Measurements from ENCODE around the gene GNPTAB. TPM values are rescaled to one million over a fixed set of nuclear protein-coding genes. Genes with fewer than 3 reads are reported as not detected.

Gene GNPTAB
- total and polyA plus RNA-seq, 11 donors, result 18.0 to 61.2 (median 44.9) TPM

DNA sequence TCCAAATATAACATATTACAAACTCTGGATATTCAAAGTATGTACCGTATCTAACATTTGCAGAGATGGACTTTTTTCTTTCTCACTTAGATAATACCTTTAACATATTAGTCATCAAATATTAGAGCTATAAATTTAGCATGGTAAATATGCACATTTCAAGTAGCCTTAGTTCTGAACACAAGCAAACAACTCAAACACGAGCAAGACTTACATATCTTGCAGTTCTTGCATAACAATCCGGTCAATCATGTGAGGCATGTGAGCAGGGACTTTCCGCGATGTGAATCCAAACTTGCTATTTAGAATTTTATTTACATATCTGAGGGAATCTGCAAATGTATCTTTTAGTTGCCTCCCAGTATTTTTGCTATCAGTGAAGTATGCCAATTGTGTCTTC, 69.4 kb downstream of the GNPTAB start:
- DNase-seq, result no peak
- Histone ChIP-seq H3K9me3 (no peaks in the 10 kb centered on the region), H3K27me3 (no peaks in the 10 kb centered on the region), H3K27ac (peak overlapping the region in 1 of 12 donors; percentile 43), H3K4me1 (peaks cover 0 to 26% (median 0%) of the 10 kb centered on the region in 12 donors), H3K36me3 (peaks cover 0 to 84% (median 52%) of the 10 kb centered on the region in 9 donors), H3K4me3 (no peak overlapping the region)
- no peak for TF ChIP-seq POLR2A (IDR thresholded peaks at IDR 0.05)
- TF ChIP-seq, protein P1, sequence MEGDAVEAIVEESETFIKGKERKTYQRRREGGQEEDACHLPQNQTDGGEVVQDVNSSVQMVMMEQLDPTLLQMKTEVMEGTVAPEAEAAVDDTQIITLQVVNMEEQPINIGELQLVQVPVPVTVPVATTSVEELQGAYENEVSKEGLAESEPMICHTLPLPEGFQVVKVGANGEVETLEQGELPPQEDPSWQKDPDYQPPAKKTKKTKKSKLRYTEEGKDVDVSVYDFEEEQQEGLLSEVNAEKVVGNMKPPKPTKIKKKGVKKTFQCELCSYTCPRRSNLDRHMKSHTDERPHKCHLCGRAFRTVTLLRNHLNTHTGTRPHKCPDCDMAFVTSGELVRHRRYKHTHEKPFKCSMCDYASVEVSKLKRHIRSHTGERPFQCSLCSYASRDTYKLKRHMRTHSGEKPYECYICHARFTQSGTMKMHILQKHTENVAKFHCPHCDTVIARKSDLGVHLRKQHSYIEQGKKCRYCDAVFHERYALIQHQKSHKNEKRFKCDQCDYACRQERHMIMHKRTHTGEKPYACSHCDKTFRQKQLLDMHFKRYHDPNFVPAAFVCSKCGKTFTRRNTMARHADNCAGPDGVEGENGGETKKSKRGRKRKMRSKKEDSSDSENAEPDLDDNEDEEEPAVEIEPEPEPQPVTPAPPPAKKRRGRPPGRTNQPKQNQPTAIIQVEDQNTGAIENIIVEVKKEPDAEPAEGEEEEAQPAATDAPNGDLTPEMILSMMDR (IDR thresholded peaks at IDR 0.05), result no peak
- 70 to 78% (median 74%) methylated on average over 5 of the region's 5 CpGs for WGBS, 4 donors
- no peak for ATAC-seq
- intact Hi-C loops (cut with DNase I), result loop anchor here in 2 of 10 donors (5.0 kb wide), 2 partner anchors 344 to 349 kb away; no protein-coding TSS in a partner anchor

DNA sequence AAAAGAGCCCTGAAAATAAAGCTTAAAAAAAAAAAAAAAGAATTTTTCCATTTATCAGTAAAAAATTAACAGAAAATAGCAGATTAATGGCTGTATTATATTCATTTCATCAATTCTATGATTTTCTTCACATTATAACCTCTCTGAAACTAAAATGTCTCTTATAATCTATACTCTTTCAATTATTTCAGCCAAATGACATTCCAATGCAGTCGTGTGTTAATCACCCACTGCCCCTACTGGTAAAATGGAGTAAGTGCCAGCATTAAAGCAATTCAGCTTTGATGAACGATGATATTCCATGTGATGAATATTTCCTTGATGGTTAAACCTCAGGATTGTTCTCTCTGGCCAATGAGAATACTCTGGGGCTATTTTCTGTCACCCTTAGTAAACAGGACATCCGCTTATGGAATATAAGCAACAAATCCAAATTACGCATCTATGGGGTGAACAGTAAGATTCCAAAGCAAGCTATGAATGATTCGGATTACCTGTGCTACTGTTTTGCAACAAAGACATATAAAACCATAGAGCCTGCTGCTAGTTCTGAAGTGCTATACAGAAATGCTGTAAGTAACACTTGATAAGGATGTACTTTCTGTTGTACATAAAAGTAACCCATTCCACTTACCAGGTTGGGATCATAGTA, 71.2 kb downstream of the GNPTAB start:
- H3K9me3 ChIP-seq, result no peaks in the 10 kb centered on the region
- DNase-seq, result no peak
- 66 to 70% (median 69%) methylated on average over 5 of the region's 5 CpGs for WGBS, 4 donors
- H3K36me3 ChIP-seq, result peaks cover 0 to 84% (median 56%) of the 10 kb centered on the region in 9 donors
- no peak overlapping the region for H3K27ac ChIP-seq
- no peaks in the 10 kb centered on the region for H3K27me3 ChIP-seq
- peaks cover 0 to 26% (median 0%) of the 10 kb centered on the region in 12 donors for H3K4me1 ChIP-seq
- H3K4me3 ChIP-seq, result no peak overlapping the region
- peak in 2 of 4 donors; percentile 30 to 38 for ATAC-seq
- TF ChIP-seq POLR2A (IDR thresholded peaks at IDR 0.05), result no peak
- TF ChIP-seq, protein P1 (IDR thresholded peaks at IDR 0.05), result peak; percentile 48 to 76 (median 66)
- intact Hi-C loops (cut with DNase I), result loop anchor here in 5 of 10 donors (5.0 to 10.0 kb wide), 6 partner anchors 85 to 355 kb away; partner anchors contain the start of gene ARL1 (in 1 of the 5)

DNA sequence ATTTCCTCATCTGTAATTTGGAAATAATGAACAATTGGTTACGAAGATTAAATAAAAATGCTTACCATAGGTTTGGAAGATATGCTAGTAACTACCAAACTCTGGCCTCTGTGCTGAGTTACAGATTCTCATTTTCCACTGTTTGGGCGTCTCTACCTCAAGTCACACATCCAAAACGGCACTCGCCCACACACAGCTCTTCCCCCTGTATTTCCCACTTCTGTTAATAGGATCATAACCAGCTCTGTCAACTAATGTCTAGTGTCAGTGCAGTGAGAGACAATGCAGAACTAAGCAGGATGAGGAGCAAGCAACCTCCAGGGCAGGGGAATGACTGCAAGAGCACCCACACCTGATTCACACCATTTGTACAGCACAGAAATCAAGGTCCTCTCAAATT, 80.6 kb downstream of the GNPTAB start:
- intact Hi-C loops (cut with DNase I), result loop anchor here in 3 of 10 donors (10.0 kb wide), 3 partner anchors 75 to 345 kb away; partner anchors contain the start of gene ARL1 (in 1 of the 3)
- H3K9me3 ChIP-seq, result no peaks in the 10 kb centered on the region
- no peak for TF ChIP-seq POLR2A (IDR thresholded peaks at IDR 0.05)
- TF ChIP-seq, protein P1 (IDR thresholded peaks at IDR 0.05), result no peak
- no peak for ATAC-seq
- no peak for DNase-seq
- peaks cover 0 to 7% (median 0%) of the 10 kb centered on the region in 12 donors for H3K4me1 ChIP-seq
- no peak overlapping the region for H3K27ac ChIP-seq
- no peaks in the 10 kb centered on the region for H3K27me3 ChIP-seq
- no peak overlapping the region for H3K4me3 ChIP-seq
- peaks cover 0 to 100% (median 92%) of the 10 kb centered on the region in 9 donors for H3K36me3 ChIP-seq
- 91 to 94% (median 93%) methylated on average over 4 of the region's 4 CpGs for WGBS, 4 donors

DNA sequence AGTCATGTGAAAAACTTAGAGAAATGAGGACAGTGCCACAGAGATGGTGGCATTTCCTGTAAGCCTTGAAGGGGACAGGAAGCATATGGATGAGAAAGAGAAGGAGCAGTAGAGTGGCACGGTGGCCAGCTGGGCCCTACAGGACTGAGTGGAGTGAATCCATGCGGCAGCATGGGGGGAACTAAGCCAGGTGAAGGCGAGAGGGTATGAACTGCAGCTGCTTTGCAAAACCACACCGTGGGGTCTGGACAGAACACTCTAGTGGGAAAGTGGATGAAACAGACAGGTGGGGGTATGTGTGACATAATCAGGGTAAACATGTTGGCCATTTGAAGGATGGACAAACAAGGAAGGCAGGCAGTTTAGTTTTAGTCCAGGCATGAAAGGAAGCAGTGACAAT, 81.1 kb downstream of the GNPTAB start:
- Histone ChIP-seq H3K27me3 (no peaks in the 10 kb centered on the region), H3K4me1 (peaks cover 0 to 7% (median 0%) of the 10 kb centered on the region in 12 donors), H3K9me3 (no peaks in the 10 kb centered on the region), H3K27ac (no peak overlapping the region), H3K36me3 (peaks cover 0 to 100% (median 92%) of the 10 kb centered on the region in 9 donors), H3K4me3 (no peak overlapping the region)
- DNase-seq, result peak in 1 of 5 donors; percentile 25
- TF ChIP-seq POLR2A (IDR thresholded peaks at IDR 0.05), result no peak
- TF ChIP-seq, protein P1 (IDR thresholded peaks at IDR 0.05), result no peak
- intact Hi-C loops (cut with DNase I), result loop anchor here in 3 of 10 donors (10.0 kb wide), 4 partner anchors 75 to 345 kb away; partner anchors contain the start of gene ARL1 (in 1 of the 3)
- ATAC-seq, result peak in 3 of 4 donors; percentile 16 to 49 (median 18)
- 81 to 89% (median 87%) methylated on average over 4 of the region's 4 CpGs for WGBS, 4 donors
